Dedifferentiated amniotic fluid mesenchymal stem cell (primary cell): ENCODE results near the gene AKT1.

ENCODE experiments used
- DNase-seq: peaks from one replicate; pipeline ENCODE4 v3.0.0-alpha.2; 2016; ENCODE audit errors: extremely low spot score

Gene AKT1

DNA sequence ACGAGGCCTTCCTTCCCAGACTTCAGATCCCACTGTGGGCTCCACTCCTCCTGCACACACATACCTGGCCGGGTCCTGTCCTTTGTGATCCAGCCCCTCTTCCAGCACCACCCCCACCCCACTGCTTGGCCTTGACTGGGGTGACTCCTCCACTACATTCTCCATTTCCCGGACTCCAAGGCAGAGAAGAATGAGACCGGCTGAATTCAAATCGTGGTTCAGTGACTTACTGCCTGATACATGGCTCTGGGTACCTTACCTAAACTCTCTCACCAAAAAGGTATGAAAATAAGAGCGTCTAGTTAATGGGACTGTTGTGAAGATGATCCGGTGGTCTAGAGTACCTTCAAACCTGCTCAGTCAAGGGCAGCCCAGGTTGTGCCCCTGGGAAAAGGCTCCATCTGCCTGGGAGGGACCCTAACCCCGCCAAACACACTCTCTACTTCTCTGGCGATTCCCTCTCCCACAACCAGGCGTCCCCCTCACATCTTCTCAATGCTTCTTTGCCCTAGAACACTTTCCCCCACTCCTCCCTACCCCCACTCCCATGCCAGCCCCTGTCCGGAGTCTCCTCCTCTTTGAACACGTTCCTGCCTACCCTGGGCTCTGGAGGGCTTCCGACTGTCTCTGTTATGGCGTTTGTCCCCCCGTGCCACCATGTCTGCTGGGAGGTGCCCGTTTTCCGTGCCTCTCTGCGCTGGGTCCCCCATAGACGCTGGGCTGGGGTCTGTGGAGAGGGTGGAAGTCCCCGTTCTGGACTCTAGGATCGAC lies 3.9 kb upstream of the AKT1 start:
- no peak for DNase-seq

DNA sequence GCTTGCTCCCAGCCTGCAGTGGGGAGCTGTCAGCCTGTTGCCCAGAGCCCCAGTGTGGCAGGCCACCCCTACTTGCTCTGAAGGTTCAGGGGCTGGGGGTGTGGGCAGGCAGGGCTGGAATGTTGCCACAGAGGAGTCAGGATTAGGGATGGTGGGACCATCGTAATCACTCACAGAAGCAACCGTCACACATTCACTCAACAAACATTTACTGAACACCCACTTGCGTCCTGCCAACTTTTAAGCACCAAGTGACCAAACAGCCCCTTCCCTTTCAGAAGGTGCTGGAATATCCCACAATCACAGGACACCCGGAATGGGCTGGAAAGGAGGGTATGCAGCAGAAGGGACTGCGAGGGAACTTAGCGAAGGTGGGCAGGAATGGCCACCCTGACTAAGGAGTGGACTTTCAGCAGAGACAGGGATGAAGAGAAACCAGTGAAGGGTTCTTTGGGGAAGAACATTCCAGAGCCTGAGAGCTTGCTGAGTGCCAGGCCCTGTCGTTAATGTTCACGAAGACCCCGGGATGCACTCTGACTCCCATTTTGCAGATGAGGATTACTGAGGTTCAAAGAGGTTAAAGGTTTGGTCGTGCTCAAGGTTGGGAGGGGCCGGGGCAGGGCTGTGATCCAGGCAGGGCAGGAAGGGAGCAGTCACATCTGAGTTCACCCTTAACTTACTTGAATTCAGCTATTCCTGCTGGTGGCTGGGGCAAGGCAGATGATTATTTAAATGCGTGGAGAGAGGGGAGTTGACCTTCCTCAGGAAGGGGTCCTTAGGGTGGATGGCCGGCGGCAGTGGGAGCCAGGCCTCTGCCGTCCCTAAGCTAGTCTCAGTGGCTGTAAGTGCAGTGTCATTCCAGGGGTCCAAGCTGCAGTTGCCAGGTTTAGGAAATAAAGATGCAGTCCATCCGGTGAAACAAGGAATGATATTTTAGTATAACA lies 3.0 kb upstream of the AKT1 start:
- no peak for DNase-seq

DNA sequence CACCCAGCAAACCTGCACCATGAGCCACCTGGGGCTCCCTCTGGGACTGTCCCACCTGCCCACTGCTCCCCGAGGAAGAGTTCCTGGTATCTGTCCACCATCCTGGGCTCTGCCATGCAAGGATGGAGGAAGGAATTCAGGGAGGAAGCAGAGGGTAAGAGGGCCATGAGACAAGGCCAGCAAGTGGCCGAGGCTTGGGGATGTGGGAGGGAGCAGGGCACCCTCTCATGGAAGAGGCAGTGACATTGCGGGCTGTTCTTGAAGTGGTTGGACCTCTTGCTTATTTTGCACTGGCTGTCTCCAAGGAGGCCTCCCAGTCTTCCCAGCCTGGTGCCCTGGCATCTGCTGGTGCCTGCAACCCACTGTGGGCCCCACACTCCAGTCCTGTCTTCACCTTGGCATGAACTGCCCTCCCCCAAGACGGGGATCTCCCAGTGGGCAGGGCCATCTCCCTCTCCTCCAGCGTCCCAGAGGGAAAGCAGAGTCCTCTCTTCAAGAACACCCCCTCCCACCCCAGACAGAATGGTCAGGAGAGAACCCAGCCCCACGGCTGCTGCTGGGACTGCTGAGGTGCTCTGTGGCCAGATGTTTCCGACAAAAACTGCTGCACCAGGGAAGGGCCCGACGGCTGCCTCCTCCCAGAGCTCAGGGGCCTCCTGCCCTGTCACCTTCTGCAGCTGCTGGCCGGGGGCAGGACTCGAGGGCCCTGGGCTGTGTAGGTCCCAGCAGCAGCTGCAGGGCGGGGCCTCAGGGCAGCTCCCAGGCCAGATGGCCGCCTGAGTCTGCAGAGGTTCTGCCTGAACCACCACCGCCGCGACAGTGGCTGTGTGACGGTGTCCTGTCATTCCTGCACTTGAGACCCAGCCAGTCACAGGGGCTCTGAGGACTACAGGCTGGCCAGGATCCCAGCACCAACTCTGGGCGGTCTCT lies 1.8 kb upstream of the AKT1 start:
- DNase-seq, result no peak

DNA sequence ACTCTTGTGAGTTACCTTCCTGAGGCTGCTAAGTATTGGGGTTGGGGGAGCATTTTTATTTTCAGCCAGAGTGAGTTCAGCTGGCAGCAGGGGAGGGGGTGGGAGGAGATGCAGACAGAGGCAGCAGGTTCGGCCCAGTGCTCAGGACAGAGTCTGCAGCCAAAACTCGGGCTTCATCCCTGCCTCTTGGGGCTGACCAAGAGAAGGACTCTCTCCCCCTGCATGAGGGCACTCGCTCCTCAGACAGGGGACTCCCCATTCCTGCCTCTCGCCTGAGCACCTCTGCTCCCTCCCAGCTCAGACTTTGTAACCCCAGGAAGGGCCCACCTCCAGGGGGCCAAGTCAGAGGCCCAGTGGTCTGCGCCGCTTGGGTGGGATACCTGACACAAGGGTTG lies 1.1 kb upstream of the AKT1 start:
- no peak for DNase-seq

DNA sequence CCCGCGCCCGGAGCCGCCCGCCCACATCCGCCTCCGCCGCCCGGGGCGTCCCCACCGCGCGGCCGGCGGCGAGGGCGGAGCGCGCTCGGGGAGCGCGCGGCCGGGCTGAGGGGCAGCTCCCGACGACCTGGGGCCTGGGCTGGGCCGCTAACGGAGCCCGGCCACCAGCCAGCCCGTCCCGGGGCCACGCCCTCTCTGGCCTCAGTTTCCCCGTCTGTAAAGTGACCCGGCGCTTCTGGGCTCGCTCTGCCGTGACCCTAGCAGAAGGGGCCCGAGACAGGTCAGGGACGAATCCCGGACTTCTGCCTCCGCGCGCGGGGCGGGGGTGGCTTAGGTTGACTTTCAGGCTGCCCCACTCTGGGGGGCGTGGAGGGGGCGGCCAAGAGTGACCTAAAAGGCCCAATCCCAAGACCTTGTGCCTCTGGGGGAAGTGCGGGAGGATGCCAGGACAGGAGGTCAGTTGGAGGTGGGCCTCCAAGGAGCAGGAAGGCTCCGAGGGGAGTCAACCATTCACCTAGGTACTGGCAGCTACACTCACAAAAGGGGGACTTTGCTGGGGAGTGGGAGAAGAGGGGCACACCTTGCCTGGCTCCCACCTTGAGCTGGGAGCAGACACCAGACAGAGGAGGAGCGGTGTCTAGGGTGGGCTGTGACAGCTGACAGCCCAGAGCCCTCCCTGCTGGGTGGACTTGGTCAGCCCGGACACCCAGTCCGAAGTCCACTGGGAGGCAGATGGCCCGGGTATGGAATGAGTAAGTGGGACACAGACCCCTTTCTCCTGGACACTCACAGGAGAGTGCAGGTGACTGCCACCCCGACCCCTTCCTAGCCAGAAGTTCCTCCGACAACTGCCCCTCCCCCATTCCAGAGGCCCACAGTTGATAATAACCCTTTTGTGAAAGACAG lies 486 bp upstream of the AKT1 start:
- DNase-seq, result peak; percentile 18

DNA sequence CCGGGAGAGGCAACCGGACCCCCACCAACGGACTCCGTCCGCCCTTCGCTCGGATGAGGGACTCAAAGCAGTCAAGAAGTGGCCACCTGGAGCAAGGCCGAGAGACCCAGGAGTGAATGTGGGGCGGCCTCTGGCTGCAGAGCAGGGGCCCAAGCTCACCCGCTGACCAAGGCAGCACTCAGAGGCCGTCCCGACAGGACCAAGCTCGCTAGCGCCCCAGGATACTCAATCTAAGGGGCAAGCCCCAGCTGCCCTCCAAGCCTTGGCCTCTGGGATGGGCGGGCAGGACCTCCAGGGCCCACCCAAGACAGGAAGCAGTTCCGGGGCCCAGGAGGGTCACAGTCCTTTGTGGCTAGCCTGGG lies 936 bp downstream of the AKT1 start:
- DNase-seq, result no peak

DNA sequence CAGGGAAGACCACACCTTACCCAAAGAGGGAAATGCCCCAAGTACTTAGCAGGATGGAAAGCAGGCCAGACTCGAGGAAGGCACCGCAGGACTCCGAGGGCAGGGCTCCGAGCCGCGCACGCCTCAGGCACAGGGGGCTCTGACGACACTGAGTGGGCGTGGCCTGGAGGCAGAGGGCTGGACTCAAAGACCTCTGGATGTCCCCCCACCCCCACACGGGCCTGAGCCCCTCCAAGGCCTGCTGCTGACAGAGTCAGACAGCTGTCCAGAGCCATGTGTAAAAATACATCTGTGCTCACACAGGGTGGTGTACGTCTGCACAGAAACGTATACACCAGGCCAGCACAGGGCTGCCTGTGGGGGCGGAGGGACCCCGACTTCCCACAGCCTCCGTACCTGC lies 1.4 kb downstream of the AKT1 start:
- DNase-seq, result peak; percentile 44

DNA sequence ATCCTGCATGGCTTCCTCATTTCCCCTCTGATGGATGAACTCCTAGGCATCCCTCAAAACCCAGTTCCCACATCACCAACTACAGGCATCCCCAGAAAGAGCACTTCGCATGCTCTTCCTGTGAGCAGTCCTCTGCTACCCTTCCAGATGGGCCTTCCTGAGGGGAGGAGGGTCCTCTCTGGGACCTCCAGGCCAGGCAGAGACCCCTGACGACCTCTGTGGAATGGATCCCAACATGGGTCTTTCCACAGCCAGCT lies 1.9 kb downstream of the AKT1 start:
- no peak for DNase-seq

DNA sequence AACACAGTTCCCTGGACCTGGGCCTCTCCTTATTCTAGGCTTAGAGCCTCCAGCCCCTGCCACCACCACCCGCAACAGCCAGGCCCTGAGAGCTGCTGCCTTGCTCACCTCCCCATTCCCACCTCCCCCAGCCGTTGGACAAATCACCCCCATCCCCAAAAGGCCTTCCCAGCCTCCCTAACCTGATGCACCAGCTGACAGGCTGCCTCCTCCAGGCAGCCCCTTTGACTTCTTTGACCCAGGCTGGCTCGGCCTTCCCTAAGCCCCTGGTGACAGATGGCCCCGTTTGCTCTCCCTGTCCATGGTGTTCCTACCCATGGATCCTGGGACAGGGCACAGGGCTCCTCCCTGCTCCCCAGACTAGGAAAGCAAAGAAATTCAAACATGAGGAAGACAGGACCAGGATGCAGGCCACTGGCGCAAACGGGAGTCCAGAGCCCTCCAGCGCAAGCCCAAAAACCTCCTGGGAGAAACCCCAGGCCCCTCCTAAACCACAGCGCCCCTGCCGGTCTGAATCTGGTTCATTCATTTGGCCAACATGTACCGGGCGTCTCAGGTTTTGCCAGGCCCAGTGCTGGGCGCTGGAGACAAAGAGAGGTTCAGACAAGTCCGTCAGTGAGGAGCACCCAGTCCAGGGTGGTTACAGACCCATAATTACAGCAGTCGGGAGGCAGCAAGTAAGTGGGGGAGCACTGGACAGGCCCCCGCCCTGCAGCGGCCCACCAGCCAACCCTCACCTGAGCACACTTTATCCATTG lies 2.4 kb downstream of the AKT1 start:
- no peak for DNase-seq

DNA sequence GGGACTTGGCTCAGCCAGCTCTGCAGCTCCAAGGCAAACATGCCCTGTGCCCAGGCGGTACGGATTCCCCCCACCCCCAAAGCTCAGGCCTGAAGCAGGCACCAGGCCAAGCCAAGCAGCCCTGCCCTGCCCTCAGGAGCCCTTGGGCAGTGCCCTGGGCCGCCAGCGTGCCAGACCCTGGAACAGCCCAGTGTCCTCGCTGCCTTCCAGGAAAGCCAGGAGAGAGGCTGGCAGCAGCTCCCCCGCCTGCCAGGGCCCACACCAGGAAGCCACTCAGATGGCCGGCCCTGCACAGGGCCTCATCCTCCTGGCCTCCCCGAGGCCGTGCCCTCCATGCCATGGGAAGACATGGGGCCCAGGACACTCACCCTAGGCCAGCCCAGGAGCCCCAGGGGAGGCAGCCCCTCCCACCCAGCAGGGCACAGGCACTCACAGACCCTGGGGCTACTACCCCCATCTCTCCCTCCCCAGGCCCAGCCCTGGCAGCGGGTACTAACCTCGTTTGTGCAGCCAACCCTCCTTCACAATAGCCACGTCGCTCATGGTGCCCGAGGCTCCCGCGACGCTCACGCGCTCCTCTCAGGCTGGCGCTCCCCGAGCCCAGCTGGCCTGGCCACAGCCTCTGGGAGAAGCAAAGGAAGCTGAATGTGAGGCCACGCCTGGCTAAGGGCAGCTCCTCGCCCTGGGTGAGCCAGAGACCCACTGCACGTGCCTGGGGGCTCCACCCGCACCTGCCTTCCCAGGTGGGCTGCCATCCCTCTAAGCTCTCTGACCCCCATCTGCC lies 3.3 kb downstream of the AKT1 start:
- no peak for DNase-seq

DNA sequence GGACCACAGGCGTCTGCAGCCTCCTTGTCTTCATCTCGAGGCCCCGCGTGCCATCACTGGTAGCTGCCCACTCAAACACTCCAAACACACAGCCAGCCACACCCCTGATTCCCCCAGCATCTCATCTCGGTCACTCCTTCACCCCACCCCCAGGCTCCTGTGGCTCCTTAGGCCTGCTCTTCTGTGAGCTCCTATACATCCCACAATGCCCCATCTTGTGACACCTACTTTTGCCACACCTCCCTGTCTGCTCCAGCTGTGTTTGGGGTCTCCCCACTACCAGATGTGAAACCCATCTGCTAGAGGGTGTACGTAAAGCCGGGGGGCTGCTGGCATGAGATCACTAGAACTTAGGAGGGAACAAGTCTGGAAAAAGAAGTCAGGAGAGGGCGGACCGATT lies 4.1 kb downstream of the AKT1 start:
- no peak for DNase-seq

DNA sequence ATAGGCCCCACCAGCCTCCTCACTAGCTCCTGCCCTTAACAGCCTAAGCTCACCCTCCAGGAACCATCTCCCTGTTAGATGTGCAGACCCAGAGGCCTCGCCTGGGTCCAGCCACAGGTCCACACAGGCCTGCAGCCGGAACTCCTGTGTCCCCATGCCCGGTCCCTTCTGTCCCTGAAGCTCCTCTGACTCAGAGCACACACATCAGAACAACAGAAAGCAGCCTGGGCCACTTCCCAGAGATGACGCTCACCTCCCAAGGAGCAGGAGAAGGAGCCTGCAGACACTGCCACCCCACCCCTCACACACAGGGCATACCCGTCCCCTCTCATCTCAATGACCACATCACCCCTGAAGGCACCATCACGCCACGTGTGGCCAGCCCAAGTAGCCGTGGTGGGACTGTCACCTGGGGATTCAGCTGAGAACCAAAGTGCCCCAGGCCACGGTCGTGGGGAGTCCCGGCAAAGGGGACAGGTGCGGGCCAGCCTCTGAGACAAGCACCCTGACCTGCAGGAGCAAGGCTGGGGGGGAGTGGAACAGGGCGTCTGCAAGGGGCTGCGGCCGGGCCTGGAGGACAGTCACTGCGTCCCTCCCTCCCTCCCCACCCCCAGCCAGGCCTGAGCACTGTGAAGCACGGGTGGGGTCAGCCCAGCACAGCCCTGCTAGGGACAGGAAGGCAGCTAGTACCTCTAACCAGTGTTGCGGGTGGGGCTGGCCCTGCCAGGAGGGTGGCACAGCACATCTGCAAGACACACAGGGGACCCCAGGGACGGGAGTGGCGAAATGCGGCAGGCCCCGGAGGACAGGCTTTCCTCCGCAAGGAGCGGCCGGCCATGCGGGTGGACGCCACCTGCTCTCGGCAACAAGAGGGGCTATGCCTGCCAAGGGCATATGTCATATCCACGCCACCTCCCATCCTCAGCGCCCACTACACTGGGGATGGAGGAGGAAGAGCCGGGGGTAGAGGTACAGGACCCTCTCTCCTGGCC lies 5.5 kb downstream of the AKT1 start:
- no peak for DNase-seq

DNA sequence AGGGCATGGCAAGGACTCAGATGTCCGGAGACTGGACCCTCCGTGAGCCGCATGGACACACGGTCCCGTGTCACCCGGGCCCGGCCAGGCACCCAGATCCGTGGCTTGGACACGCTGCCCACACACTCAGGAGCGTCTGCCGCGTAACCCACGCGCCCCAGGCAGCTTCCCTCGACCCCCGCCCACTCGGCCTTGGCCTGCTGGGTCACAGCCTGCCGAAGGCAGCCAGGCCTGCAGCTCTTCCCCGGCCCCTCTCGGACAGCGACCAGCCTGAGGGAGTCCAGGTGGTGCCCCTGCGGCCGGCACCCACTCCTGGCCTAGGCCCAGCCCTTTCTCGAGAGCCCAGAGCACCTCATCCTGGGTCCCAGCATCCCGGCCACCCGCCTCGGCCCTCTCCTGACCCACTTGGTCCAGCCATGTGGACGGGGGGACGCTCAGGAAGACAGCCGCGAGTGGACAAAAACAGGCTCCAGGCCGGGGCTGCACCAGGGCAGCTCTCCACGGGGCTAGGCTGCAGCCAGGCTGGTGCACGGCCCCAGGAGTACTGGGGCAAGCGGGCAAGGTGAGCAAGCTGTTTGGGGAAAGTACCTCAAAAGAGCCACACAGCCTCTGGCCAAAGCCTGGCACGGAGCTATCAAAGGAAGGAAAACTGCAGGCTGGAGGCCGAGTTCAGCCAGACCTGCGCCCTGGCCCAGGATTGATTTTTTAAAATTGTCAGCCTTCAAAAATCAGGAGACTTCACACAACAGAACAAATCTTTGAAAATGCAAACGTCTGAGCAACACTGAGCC lies 6.5 kb downstream of the AKT1 start:
- DNase-seq, result no peak

DNA sequence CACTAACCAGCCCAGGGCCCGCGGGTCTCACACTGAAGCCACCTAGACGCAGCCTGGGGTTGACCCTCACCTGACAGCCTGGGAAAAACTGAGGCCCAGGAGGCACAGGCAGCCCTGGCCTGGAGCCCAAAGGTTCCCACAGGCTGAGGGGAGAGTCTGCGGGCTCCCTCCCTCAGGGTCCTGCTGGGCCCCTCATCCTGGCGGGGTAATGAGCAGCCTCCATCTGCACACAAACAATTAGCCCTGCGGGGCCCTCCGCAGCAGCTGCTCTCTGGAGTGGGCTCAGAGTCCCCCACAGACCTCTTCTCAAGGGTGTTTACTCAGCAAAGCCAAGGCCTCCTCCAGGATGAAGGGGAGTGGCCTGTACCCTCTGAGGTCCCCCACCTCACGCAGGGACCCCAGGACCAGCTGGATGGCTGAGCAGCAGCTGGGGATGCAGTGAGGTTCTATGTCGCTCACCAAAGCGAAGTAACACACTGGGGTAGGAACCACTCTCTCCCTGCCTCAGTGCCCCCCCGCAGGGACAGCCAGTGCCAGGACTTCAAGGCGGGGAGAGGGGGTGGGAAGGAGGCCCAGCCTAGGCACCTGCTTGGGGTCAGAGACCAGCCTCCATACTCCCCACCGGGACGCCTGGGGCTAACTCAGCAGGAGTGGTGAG lies 7.3 kb downstream of the AKT1 start:
- DNase-seq, result no peak

DNA sequence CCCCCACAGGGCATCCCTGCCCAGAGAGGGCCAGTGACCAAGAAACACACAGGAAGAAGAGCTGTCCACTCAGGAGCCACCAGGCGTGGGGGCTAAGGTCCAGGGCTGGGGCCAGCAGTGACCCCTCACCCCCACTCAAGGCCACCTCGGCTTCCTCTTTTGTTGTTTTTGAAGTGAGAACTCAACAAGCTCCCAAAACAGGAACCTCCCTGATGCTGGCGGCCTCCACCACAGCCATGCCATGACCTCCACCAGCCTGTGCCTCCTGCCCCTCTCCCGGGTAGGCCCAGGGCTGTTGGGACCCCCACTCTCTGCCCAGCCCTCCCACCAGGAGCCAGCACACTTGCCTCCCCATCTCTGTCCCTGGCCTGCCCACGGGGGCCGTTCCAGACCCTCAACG lies 7.8 kb downstream of the AKT1 start:
- no peak for DNase-seq

DNA sequence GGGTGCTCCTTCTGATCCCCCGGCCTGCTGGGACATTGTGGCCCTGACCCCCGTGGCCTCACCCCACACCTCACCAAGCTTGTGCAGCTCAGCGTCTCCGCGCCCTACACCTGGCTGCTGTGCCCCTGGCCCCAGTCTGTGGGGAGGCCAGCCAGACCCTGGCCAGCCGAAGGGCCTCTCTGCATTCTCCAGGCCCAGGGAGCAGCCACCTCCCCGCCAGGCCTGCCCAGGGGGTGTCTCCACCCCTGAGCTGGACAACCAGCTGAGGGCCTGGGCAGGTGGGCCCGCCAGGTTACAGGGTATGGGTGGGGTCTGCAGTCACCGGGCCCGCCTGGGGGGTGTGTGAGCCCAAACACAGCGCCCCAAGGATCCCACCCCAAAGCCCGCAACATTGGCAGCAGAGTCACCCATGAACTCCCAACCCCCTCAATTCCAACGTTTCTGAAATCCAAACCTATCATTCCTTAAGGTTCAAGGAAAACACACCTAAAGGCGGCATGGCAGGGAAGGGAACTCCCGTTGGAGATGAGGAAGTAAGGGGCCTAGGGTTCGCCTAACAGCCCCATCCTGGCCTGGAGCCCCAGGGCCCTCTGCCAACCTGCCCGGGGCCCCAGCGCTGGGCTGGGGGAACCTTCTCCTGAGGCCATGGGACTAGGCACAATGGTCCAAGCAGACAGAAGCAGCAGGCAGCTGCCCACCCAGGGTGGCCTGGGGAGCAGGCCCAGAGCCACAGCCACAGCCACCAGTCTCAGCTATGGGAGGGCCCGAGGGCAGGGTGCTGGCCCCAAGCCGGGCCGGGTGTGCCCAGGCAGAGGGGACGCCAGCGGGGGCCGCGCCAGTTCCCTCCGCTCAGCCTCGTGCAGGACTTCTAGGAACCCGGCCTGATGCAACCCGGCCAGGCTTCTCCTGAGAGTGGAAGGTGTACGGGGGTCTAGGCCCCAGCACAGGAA lies 8.5 kb downstream of the AKT1 start:
- DNase-seq, result no peak
